Omental fat pad (tissue), 4 donors: ENCODE measurements around the gene COL27A1. TPM values are rescaled to one million over a fixed set of nuclear protein-coding genes. Genes with fewer than 3 reads are reported as not detected.

ENCODE experiments used
- ATAC-seq: fragments of 150-250 bp; one replicate; pipeline ENCODE4 v1.9.1; 2016; ENCODE audit warnings: mild to moderate bottlenecking, moderate library complexity; ENCODE audit not compliant: low FRiP score
- DNase-seq: peaks from one replicate; pipeline ENCODE4 v3.0.0-alpha.2; 2019; ENCODE audit warnings: low spot score
- CTCF ChIP-seq, 3 donors: fragments of 450-650 bp; IDR thresholded peaks; one replicate each; pipeline ENCODE4 v1.5.1; 2016 to 2017; ENCODE audit warnings: antibody characterized with exemption in 3 of 3, mild to moderate bottlenecking in 3 of 3, moderate library complexity in 2 of 3
- total RNA-seq, 4 donors: library from RNA; depleted of rRNA; stranded (reverse); fragments of >200 nt; gene quantifications; one replicate each; pipeline ENCODE4 v1.1.0, GENCODE V29; 2016

COL27A1 gene
- total RNA-seq, 4 donors from 2014 or later: 4.9 to 78.9 (median 10.1) TPM

GRCh38 chr9:114140850-114141249 lies 14.5 kb upstream of the COL27A1 start:
- ATAC-seq (no peak), DNase-seq (no peak)
- no peak for TF ChIP-seq CTCF (IDR thresholded peaks at IDR 0.05)

DNA sequence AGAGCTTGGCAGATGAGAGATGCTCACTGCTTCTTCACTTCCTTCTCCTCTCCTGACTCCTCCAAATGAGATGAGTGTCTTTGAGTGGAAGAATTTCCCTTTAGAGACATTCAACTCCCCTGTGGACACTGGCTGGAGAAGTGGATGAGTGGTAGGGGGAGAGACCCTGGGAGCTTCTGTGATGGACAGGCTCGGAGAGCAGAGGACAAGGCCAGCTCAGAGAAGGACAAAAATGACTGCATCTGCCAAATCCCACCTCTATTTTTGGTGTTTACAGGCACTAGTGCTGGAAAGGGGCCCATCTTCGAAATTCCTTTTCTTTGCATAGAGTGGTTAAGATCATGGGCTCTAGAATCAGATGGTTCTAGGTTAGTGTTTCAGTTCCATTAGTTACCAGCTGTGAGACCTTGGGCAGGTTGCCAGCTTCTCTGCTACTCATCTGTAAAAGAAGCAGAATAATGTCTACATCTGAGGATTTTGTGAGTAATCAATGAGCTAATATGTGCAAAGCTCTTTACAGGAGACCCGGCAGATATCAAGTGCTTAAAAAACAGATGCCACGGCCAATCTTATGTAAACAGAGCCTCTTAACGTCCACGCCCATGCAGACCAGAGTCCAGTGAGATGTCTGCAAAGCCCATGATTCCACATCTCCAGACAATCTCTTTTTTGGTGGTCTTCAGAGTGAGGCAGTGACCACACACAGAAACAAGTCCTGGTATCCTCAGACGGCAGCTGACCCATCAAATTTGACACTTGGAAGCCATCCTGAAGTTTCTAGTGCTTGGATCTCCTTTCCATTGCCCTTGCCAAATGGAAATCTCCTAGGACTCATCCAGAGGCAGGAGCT lies 13.6 kb upstream of the COL27A1 start:
- no peak for TF ChIP-seq CTCF (IDR thresholded peaks at IDR 0.05)
- DNase-seq: peak; percentile 77
- no peak for ATAC-seq

DNA sequence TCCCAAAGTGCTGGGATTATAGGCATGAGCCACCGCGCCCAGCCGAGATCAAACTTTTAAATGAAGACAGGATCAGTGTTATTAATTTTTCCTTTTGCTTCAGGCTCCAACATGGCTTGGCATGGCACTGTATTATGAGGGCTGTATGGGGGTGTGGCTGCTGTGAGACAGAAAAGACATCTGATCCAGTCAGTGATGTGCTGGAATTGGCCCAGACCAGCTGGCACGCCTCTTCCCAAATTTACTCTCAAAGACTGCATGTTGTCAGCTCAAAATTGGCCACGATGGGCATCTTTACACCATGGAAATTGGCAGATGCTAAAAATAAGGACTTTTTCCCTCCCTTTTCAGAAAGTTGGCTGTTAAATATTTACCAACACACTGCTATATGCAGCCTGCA lies 12.1 kb upstream of the COL27A1 start:
- no peak for DNase-seq
- no peak for ATAC-seq
- TF ChIP-seq CTCF (IDR thresholded peaks at IDR 0.05): no peak

DNA sequence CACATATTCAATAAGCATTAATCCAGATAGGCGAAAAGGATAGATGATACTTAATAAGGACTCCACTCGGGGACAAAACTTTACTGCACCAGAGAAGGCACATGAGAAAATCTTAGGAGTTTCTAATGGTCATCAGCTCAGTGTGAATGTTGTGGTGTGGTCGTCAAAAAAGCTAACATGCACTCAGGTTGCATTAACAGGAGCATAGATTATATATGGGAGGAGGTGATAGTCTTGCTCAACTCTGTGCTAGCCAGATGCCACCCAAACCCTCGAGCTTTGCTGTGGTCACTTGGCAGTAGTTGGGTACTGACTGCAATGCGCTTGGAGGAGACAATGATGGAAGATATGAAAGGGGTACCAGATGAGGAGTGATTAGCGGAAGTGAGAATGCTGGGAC lies 8.6 kb upstream of the COL27A1 start:
- ATAC-seq (no peak), DNase-seq (no peak)
- TF ChIP-seq CTCF (IDR thresholded peaks at IDR 0.05): no peak

GRCh38 chr9:114149181-114149580 lies 6.2 kb upstream of the COL27A1 start:
- ATAC-seq (no peak), DNase-seq (no peak)
- no peak for TF ChIP-seq CTCF (IDR thresholded peaks at IDR 0.05)

GRCh38 chr9:114149765-114150340 lies 5.5 kb upstream of the COL27A1 start:
- DNase-seq: no peak
- no peak for TF ChIP-seq CTCF (IDR thresholded peaks at IDR 0.05)
- no peak for ATAC-seq

DNA sequence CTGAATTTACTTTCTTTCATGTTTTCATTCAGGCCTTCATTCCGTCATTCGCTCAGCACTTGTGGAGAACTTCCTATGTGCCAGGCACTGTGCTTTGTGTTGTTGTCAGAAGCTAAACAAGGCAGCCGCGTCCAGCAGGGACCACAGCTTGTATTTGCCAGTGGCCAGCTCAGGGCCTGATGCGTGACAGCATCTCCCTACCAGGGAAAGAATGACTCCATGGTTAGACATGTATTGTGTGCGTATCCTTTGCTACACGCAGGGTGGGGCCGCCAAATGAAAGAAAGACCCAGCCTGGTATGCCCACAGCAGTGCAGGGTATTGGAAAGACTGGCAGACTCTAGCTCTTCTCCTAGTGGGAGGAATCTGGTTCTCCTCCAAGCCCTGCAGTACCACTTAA lies 4.7 kb upstream of the COL27A1 start:
- DNase-seq: no peak
- TF ChIP-seq CTCF (IDR thresholded peaks at IDR 0.05): no peak
- ATAC-seq: no peak
